ENCODE results near the gene VAMP1. TPM values are rescaled to one million over a fixed set of nuclear protein-coding genes. Genes with fewer than 3 reads are reported as not detected.
A peak's percentile ranks its signal among the peaks of the same experiment; 100 is the strongest.
"Not testable (repeated sequence)": the region's sequence is repeated elsewhere in the genome, so short reads cannot be mapped to it uniquely, and the experiment has no call there.

The VAMP1 gene
- 6.3 TPM for total RNA-seq
- long read RNA-seq, partial matches to known transcripts: 1 of 6 reads
- long read RNA-seq, other reads (novel, unspliced or antisense): 3 of 6 reads

GRCh38 chr12:6470375-6471163 lies at the start of gene VAMP1:
Gene VAMP1, minus strand, starts transcription at chr12:6470677. Its CDS starts 146 bp downstream, at chr12:6470531.
- H3K27me3 ChIP-seq: no peaks in the 10 kb centered on the region
- H3K9me3 ChIP-seq: no peaks in the 10 kb centered on the region
- peak within 1 kb of the TSS; percentile 62 for H3K4me3 ChIP-seq
- TF ChIP-seq, protein P1, sequence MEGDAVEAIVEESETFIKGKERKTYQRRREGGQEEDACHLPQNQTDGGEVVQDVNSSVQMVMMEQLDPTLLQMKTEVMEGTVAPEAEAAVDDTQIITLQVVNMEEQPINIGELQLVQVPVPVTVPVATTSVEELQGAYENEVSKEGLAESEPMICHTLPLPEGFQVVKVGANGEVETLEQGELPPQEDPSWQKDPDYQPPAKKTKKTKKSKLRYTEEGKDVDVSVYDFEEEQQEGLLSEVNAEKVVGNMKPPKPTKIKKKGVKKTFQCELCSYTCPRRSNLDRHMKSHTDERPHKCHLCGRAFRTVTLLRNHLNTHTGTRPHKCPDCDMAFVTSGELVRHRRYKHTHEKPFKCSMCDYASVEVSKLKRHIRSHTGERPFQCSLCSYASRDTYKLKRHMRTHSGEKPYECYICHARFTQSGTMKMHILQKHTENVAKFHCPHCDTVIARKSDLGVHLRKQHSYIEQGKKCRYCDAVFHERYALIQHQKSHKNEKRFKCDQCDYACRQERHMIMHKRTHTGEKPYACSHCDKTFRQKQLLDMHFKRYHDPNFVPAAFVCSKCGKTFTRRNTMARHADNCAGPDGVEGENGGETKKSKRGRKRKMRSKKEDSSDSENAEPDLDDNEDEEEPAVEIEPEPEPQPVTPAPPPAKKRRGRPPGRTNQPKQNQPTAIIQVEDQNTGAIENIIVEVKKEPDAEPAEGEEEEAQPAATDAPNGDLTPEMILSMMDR (IDR thresholded peaks at IDR 0.05): no peak
- no peaks in the 10 kb centered on the region for H3K36me3 ChIP-seq
- H3K27ac ChIP-seq: peak within 1 kb of the TSS; percentile 88
- DNase-seq (peak; percentile 98), ATAC-seq (peak; percentile 97)
- peaks cover 21% of the 10 kb centered on the region for H3K4me1 ChIP-seq
- intact Hi-C loops (cut with DNase I): no loop called here

DNA sequence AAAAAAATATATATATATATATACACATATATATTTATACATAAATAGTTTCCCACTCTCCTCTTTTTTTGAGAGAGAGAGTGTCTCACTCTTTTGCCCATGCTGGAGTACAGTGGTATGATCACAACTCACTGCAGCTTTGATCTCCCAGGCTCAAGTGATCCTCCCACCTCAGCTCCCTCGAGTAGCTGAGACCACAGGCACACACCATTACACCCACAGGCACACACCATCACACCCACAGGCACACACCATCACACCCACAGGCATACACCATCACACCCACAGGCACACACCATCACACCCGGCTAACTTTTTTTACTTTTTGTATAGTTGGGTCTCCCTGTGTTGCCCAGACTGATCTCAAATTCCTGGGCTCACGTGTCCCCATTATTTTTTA lies 49.7 kb upstream of the VAMP1 start:
- TF ChIP-seq, protein P1 (IDR thresholded peaks at IDR 0.05): no peak
- intact Hi-C loops (cut with DNase I): no loop called here
- peaks cover 87% of the 10 kb centered on the region for H3K36me3 ChIP-seq

GRCh38 chr12:6508087-6508486 lies 37.6 kb upstream of the VAMP1 start:
- no peak overlapping the region for H3K27ac ChIP-seq

More for the DNA sequence above, 49.7 kb upstream of the VAMP1 start:
- Histone ChIP-seq H3K9me3 (no peaks in the 10 kb centered on the region), H3K4me3 (no peak overlapping the region), H3K4me1 (no peaks in the 10 kb centered on the region), H3K27ac (no peak overlapping the region), H3K27me3 (no peaks in the 10 kb centered on the region)
- DNase-seq (no peak), ATAC-seq (no peak)

GRCh38 chr12:6507102-6507998 lies 36.9 kb upstream of the VAMP1 start:
- no peak for DNase-seq

More at GRCh38 chr12:6508087-6508486, 37.6 kb upstream of the VAMP1 start:
- no peaks in the 10 kb centered on the region for H3K9me3 ChIP-seq
- no peak for DNase-seq
- no peak for ATAC-seq
- intact Hi-C loops (cut with DNase I): no loop called here
- H3K36me3 ChIP-seq: peaks cover 31% of the 10 kb centered on the region
- TF ChIP-seq, protein P1 (IDR thresholded peaks at IDR 0.05): no peak
- H3K4me1 ChIP-seq: no peaks in the 10 kb centered on the region
- no peak overlapping the region for H3K4me3 ChIP-seq
- no peaks in the 10 kb centered on the region for H3K27me3 ChIP-seq

GRCh38 chr12:6500466-6500865 lies 30.0 kb upstream of the VAMP1 start:
- ATAC-seq (no peak), DNase-seq (no peak)
- H3K27ac ChIP-seq: no peak overlapping the region
- intact Hi-C loops (cut with DNase I): no loop called here
- H3K4me1 ChIP-seq: no peaks in the 10 kb centered on the region
- H3K9me3 ChIP-seq: no peaks in the 10 kb centered on the region
- no peak overlapping the region for H3K4me3 ChIP-seq
- H3K27me3 ChIP-seq: no peaks in the 10 kb centered on the region
- peaks cover 30% of the 10 kb centered on the region for H3K36me3 ChIP-seq
- TF ChIP-seq, protein P1 (IDR thresholded peaks at IDR 0.05): no peak

More at GRCh38 chr12:6507102-6507998, 36.9 kb upstream of the VAMP1 start:
- peaks cover 24% of the 10 kb centered on the region for H3K36me3 ChIP-seq
- H3K27me3 ChIP-seq: no peaks in the 10 kb centered on the region
- no peaks in the 10 kb centered on the region for H3K9me3 ChIP-seq
- H3K4me1 ChIP-seq: no peaks in the 10 kb centered on the region
- no peak overlapping the region for H3K27ac ChIP-seq
- H3K4me3 ChIP-seq: no peak overlapping the region
- intact Hi-C loops (cut with DNase I): no loop called here
- no peak for ATAC-seq
- TF ChIP-seq, protein P1 (IDR thresholded peaks at IDR 0.05): no peak

DNA sequence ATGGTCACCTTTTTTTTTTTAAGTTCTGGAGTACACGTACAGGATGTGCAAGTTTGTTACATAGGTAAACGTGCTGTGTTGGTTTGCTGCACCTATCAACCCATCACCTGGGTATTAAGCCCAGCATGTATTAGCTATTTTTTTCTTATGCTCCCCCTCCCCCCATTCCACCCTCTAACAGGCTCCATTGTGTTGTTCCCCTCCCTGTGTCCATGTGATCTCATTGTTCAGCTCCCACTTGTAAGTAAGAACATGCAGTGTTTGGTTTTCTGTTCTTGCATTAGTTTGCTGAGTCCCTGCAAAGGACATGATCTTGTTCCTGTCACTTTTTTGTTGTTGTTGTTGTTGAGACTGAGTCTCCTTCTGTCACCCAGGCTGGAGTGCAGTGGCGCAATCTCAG lies 26.8 kb upstream of the VAMP1 start:
- H3K4me3 ChIP-seq; H3K27ac ChIP-seq; ATAC-seq; H3K9me3 ChIP-seq; intact Hi-C loops (cut with DNase I); DNase-seq; H3K27me3 ChIP-seq: not testable (repeated sequence)
- H3K4me1 ChIP-seq: peaks cover 14% of the 10 kb centered on the region
- peaks cover 30% of the 10 kb centered on the region for H3K36me3 ChIP-seq

Measured in upper lobe of right lung (tissue), 1 donor.